OCI-LY3 (cell line): ENCODE data around the gene NUBP2.

Experiments
- CTCF ChIP-seq: fragments of 200-600, 300-600 bp; sonication (generic); IDR thresholded peaks from 2 replicates; pipeline ENCODE4 v1.5.1; 2014; ENCODE audit warnings: antibody characterized with exemption, low read length, low read depth
- EZH2phosphoT487 ChIP-seq: fragments of 200-600 bp; shearing (Covaris generic); IDR thresholded peaks from 2 replicates; pipeline ENCODE4 v1.6.1; 2018; ENCODE audit warnings: antibody characterized with exemption, mixed run types, low read depth

GRCh38 chr16:1759511-1759910, 23.2 kb upstream of the NUBP2 start:
- TF ChIP-seq CTCF (no peak), EZH2phosphoT487 (no peak)
